IMR-90 (cell line): Measurements from ENCODE around the gene PTPN4. TPM values are rescaled to one million over a fixed set of nuclear protein-coding genes. Genes with fewer than 3 reads are reported as not detected.

Source experiments
- ATAC-seq: fragments of 200-7000 bp; cut with Tn5 transposase; 2 replicates; pipeline ENCODE4 v1.9.1; 2020; ENCODE audit warnings: low read depth, mild to moderate bottlenecking, moderate library complexity
- BruUV-seq: library from RNA; stranded (reverse); fragments of 400-500 nt; replicated peaks from 2 replicates; lab custom pipeline; 2021; lab: Mats Ljungman, UMichigan
- CTCF ChIA-PET: fragments of 300-600 bp; formaldehyde crosslinking; extraction: SDS; loops from one replicate; lab custom pipeline; 2021; ENCODE audit warnings: antibody characterized with exemption; lab: Yijun Ruan, JAX
- POLR2A ChIA-PET: fragments of 300-600 bp; sonication (Branson Sonifier 250); formaldehyde crosslinking; loops from one replicate; lab custom pipeline; 2022; ENCODE audit warnings: antibody characterized with exemption; ENCODE audit not compliant: unreplicated experiment; lab: Charles Lee
- DNase-seq: peaks from one replicate; pipeline ENCODE4 v3.0.0; 2013
- H2AFZ ChIP-seq: replicated peaks from 2 replicates; pipeline ENCODE3; 2013; ENCODE audit warnings: low read length, mild to moderate bottlenecking; ENCODE audit not compliant: poor library complexity
- H2AK5ac ChIP-seq: 2 replicates; pipeline ENCODE4 v1.6.1; 2013; ENCODE audit warnings: low read depth, low read length, inconsistent platforms
- H2AK9ac ChIP-seq: replicated peaks from 2 replicates; pipeline ENCODE3; 2013; ENCODE audit warnings: mild to moderate bottlenecking, low read depth, low read length, moderate library complexity; ENCODE audit not compliant: poor library complexity
- H2BK120ac ChIP-seq: 2 replicates; pipeline ENCODE4 v1.6.1; 2013; ENCODE audit warnings: low read depth, low read length, inconsistent platforms
- H2BK15ac ChIP-seq: 3 replicates; pipeline ENCODE4 v1.6.1; 2013; ENCODE audit warnings: low read depth, low read length, inconsistent platforms
- H2BK20ac ChIP-seq: 2 replicates; pipeline ENCODE4 v1.6.1; 2013; ENCODE audit warnings: low read depth, mild to moderate bottlenecking, inconsistent platforms, low read length, moderate library complexity
- H2BK5ac ChIP-seq: 2 replicates; pipeline ENCODE4 v1.6.1; 2013; ENCODE audit warnings: mild to moderate bottlenecking, low read depth, low read length, inconsistent platforms; ENCODE audit not compliant: poor library complexity, severe bottlenecking
- H3K14ac ChIP-seq: replicated peaks from 2 replicates; pipeline ENCODE4 v1.6.1; 2013; ENCODE audit warnings: low read depth, low read length, inconsistent platforms
- H3K18ac ChIP-seq: 2 replicates; pipeline ENCODE4 v1.6.1; 2013; ENCODE audit warnings: low read depth, low read length, control low read depth
- H3K23ac ChIP-seq: 2 replicates; pipeline ENCODE4 v1.6.1; 2013; ENCODE audit warnings: low read depth, low read length, inconsistent platforms
- H3K27ac ChIP-seq: 2 replicates; pipeline ENCODE4 v1.5.1; 2013; ENCODE audit warnings: mild to moderate bottlenecking, control low read depth, low read length; ENCODE audit not compliant: insufficient read depth
- H3K27me3 ChIP-seq: 2 replicates; pipeline ENCODE4 v1.6.1; 2013; ENCODE audit warnings: low read length; ENCODE audit not compliant: control insufficient read depth, insufficient read depth
- H3K36me3 ChIP-seq: 2 replicates; pipeline ENCODE4 v1.6.1; 2013; ENCODE audit warnings: low read length, mixed read lengths; ENCODE audit not compliant: control insufficient read depth, insufficient read depth
- H3K4ac ChIP-seq: 2 replicates; pipeline ENCODE4 v1.6.1; 2013; ENCODE audit warnings: low read depth, low read length, inconsistent platforms
- H3K4me1 ChIP-seq: 2 replicates; pipeline ENCODE4 v1.6.1; 2013; ENCODE audit warnings: low read length, mixed read lengths; ENCODE audit not compliant: control insufficient read depth, insufficient read depth
- H3K4me2 ChIP-seq: 2 replicates; pipeline ENCODE4 v1.6.1; 2013; ENCODE audit warnings: low read depth, mild to moderate bottlenecking, control low read depth, low read length, moderate library complexity
- H3K4me3 ChIP-seq: 2 replicates; pipeline ENCODE4 v1.5.1; 2013; ENCODE audit warnings: low read depth, mild to moderate bottlenecking, control low read depth, low read length, moderate library complexity; ENCODE audit not compliant: insufficient read depth
- H3K56ac ChIP-seq: 2 replicates; pipeline ENCODE4 v1.6.1; 2013; ENCODE audit warnings: low read length, inconsistent platforms; ENCODE audit not compliant: insufficient read depth; ENCODE audit errors: extremely low read depth
- H3K79me1 ChIP-seq, 2 experiments: 2 replicates each; pipeline ENCODE4 v1.6.1; 2013; ENCODE audit warnings: low read length in 2 of 2, inconsistent platforms in 1 of 2, low read depth in 1 of 2
- H3K9ac ChIP-seq: 2 replicates; pipeline ENCODE4 v1.6.1; 2013; ENCODE audit warnings: low read depth, low read length, control low read depth
- H3K9me1 ChIP-seq: 2 replicates; pipeline ENCODE4 v1.6.1; 2013; ENCODE audit warnings: low read length, inconsistent platforms; ENCODE audit not compliant: insufficient read depth
- H3K9me3 ChIP-seq: 2 replicates; pipeline ENCODE4 v1.6.1; 2013; ENCODE audit warnings: low read length; ENCODE audit not compliant: control insufficient read depth, insufficient read depth
- H4K20me1 ChIP-seq: 2 replicates; pipeline ENCODE4 v1.6.1; 2013; ENCODE audit warnings: low read length, inconsistent platforms; ENCODE audit not compliant: insufficient read depth
- H4K5ac ChIP-seq: 2 replicates; pipeline ENCODE4 v1.6.1; 2013; ENCODE audit warnings: mild to moderate bottlenecking, low read depth, low read length, control low read depth
- H4K8ac ChIP-seq, 2 experiments: 2 replicates each; pipeline ENCODE4 v1.6.1; 2013; ENCODE audit warnings: low read depth in 2 of 2, low read length in 2 of 2, control low read depth in 1 of 2, inconsistent platforms in 1 of 2
- H4K91ac ChIP-seq: 2 replicates; pipeline ENCODE4 v1.6.1; 2013; ENCODE audit warnings: low read depth, low read length, inconsistent platforms; ENCODE audit not compliant: insufficient read depth
- CEBPB ChIP-seq: IDR thresholded peaks from 2 replicates; pipeline ENCODE4 v1.6.1; 2012; ENCODE audit warnings: low read depth, low read length, improper control_type of control experiment
- MAZ ChIP-seq: IDR thresholded peaks from 2 replicates; pipeline ENCODE4 v1.6.1; 2012; ENCODE audit warnings: low read depth, mild to moderate bottlenecking, low read length, improper control_type of control experiment, moderate library complexity, borderline replicate concordance
- RCOR1 ChIP-seq: IDR thresholded peaks from 2 replicates; pipeline ENCODE4 v1.6.1; 2012; ENCODE audit warnings: mild to moderate bottlenecking, low read length, improper control_type of control experiment; ENCODE audit not compliant: insufficient replicate concordance
- WGBS, 2 experiments: methylation state at CpG; one replicate each; pipeline versions ENCODE4 v1.1.5 to v1.1.7; 2013; ENCODE audit warnings: missing lambda C conversion rate in 2 of 2; ENCODE audit not compliant: insufficient read length in 1 of 2; ENCODE audit errors: extremely low coverage in 2 of 2; 5-methylcytosine and 5-hydroxymethylcytosine counted together
- dilution Hi-C: fragments of 300-500 bp; cut with HindIII; formaldehyde crosslinking; loops from one replicate; pipeline ENCODE4 v1.14.3; 2018; ENCODE audit warnings: low sequenced_read_pairs; ENCODE audit not compliant: unreplicated experiment
- in situ Hi-C: fragments of 300-500 bp; cut with MboI; formaldehyde crosslinking; loops from 3 replicates; pipeline ENCODE4 v1.14.3; 2019; ENCODE audit warnings: low sequenced_read_pairs, inconsistent platforms, mixed read lengths
- intact Hi-C: fragments of 100-400 bp; cut with micrococcal nuclease; formaldehyde crosslinking; loops from 2 replicates; pipeline ENCODE4 v1.10.0; 2022
- polyA plus RNA-seq, 3 experiments: library from polyadenylated mRNA; depleted of rRNA; stranded (reverse); fragments of >200 nt; gene quantifications; 2 replicates each; pipeline ENCODE4 v1.2.3, GENCODE V29; 2012; ENCODE audit warnings: low replicate concordance in 1 of 3
- total RNA-seq: library from RNA; depleted of rRNA; stranded (reverse); fragments of >200 nt; gene quantifications from 2 replicates; pipeline ENCODE4 v1.2.3, GENCODE V29; 2012

Gene PTPN4
- total and polyA plus RNA-seq, 2 of the 4 experiments (the other 2 are of a cell fraction): 2.9 to 19.2 TPM

DNA sequence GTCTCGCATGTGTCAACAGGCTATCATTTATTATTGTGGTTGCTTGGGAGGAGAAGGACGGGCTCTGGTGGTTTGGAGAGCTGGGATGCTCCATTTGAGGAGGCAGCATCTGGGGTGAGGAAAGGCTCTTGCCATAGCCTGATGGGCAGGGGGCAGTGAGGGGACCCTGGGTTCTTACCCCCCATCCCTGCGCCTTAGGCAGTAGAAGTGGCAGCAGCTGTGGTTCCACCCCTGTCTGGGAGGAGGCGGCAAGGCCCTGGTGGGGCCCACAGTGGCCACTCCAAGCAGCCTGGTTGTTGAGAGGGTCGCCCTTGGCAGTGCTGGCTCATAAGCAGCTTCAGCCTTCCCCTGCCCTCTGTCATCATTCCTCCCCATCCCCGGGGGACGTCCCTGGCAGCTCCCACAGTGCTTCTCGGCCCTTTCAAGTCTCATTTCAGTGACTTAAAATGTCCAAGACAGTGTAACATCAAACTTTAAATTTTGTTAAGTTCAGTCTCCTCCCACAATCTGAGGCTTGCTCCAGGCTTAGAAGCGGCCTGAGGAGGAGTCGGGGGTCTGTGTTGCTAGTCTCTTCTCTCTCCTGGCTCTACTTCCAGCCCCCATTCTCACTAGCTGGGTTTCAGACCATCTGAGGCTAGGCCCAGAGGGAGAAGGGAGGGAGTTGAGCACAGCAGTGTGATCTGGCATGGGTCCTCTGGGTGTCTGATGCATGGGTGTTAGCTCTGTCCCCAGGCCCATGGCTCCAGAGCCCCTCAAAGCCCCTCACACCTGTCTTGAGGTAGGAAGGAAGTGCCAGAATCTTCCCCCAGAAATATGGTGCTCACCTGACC lies 34.9 kb upstream of the PTPN4 start (continued):
- TF ChIP-seq RCOR1: no peak

DNA sequence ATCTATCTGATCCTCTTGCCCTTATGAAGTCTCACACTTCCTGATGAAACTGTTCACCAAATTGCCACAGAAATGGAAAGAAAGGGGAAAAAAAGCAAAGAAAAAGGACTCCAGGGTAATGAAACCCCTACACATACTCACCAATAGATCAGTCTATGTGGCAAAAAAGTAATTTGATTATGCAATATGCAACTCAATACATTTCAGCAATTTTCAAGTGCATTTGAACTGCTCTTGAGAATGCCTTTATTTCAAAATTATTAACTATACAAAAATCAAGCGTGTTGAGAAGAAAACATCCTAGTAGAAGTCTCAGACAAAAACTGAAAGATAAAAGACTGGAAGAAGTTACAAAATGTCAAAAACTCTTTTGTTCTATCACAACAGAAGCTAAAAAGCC lies 32.2 kb upstream of the PTPN4 start:
- WGBS, 2 experiments: no CpG with 5 or more reads among the region's 1 CpG
- Histone ChIP-seq H4K8ac (no peak overlapping the region), H3K36me3 (no peaks in the 10 kb centered on the region), H3K4me1 (no peaks in the 10 kb centered on the region), H2BK5ac (no peak overlapping the region), H3K23ac (no peak overlapping the region), H3K14ac (no peak overlapping the region), H3K9me3 (no peaks in the 10 kb centered on the region), H4K20me1 (no peaks in the 10 kb centered on the region), H2BK120ac (no peak overlapping the region), H3K4ac (no peak overlapping the region), H3K9ac (no peak overlapping the region), H3K79me1 (no peaks in the 10 kb centered on the region), H4K5ac (no peak overlapping the region), H4K91ac (no peak overlapping the region), H2AK9ac (no peak overlapping the region), H2AK5ac (no peak overlapping the region), H3K27ac (no peak overlapping the region), H2AFZ (no peak overlapping the region), H3K18ac (no peak overlapping the region), H2BK15ac (no peak overlapping the region), H3K4me2 (no peak overlapping the region), H3K27me3 (peaks cover 32% of the 10 kb centered on the region), H3K56ac (no peak overlapping the region), H3K9me1 (no peaks in the 10 kb centered on the region), H3K4me3 (no peak overlapping the region), H2BK20ac (no peak overlapping the region)
- ChIA-PET CTCF (interaction anchor here (0.6 to 1.2 kb wide), 2 partner anchors 9 kb away, joined by 3 read pairs; no protein-coding TSS in a partner anchor), POLR2A (no interaction called here)
- DNase-seq (no peak), ATAC-seq (no peak)
- peak; percentile 50 for TF ChIP-seq CEBPB
- TF ChIP-seq MAZ: no peak
- dilution Hi-C loops: no loop called here
- in situ Hi-C loops: loop anchor here (25.0 kb wide), 1 partner anchor 960 kb away; no protein-coding TSS in a partner anchor
- intact Hi-C loops: no loop called here
- BruUV-seq: no TSS peak
